ENCODE results near the gene GDA.

GRCh38 chr9:72292874-72293607 lies 143.8 kb downstream of the GDA start:
- TF ChIP-seq, protein P1, sequence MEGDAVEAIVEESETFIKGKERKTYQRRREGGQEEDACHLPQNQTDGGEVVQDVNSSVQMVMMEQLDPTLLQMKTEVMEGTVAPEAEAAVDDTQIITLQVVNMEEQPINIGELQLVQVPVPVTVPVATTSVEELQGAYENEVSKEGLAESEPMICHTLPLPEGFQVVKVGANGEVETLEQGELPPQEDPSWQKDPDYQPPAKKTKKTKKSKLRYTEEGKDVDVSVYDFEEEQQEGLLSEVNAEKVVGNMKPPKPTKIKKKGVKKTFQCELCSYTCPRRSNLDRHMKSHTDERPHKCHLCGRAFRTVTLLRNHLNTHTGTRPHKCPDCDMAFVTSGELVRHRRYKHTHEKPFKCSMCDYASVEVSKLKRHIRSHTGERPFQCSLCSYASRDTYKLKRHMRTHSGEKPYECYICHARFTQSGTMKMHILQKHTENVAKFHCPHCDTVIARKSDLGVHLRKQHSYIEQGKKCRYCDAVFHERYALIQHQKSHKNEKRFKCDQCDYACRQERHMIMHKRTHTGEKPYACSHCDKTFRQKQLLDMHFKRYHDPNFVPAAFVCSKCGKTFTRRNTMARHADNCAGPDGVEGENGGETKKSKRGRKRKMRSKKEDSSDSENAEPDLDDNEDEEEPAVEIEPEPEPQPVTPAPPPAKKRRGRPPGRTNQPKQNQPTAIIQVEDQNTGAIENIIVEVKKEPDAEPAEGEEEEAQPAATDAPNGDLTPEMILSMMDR (IDR thresholded peaks at IDR 0.05): no peak
- TF ChIP-seq POLR2A (IDR thresholded peaks at IDR 0.05): no peak

Measured in esophagus squamous epithelium (tissue), 4 donors.